ENCODE data around the gene SENP2.
"Not testable (repeated sequence)": the region's sequence is repeated elsewhere in the genome, so short reads cannot be mapped to it uniquely, and the experiment has no call there.

The SENP2 gene

DNA sequence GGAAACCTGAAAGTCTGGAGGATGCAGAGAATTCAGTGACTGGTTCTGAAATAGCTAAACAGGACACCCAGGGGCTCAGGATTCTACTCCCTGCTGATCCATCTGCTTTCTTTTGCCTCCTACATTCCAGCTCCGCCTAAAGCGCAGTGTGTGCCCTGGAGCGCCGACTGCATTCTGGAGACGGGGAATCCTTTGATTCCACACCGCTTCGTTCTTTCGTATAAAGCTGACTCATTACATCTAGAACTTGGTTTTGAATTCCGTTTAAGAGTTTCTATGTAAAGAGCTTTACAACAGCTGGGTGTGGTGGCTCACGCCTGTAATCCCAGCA is 61.8 kb downstream of the SENP2 start:
- no peak for DNase-seq (ENCODE audit: low read depth in 2 of 2)

GRCh38 chr3:185648396-185648795 is 62.3 kb downstream of the SENP2 start:
- DNase-seq (ENCODE audit: low read depth in 2 of 2) = no peak

GRCh38 chr3:185649414-185649813 is 63.3 kb downstream of the SENP2 start:
- DNase-seq (ENCODE audit: low read depth in 2 of 2) = no peak

GRCh38 chr3:185651971-185652370 is 65.9 kb downstream of the SENP2 start:
- no peak for DNase-seq (ENCODE audit: low read depth in 2 of 2)

GRCh38 chr3:185653949-185654757 is 68.1 kb downstream of the SENP2 start:
- no peak for DNase-seq (ENCODE audit: low read depth in 2 of 2)

DNA sequence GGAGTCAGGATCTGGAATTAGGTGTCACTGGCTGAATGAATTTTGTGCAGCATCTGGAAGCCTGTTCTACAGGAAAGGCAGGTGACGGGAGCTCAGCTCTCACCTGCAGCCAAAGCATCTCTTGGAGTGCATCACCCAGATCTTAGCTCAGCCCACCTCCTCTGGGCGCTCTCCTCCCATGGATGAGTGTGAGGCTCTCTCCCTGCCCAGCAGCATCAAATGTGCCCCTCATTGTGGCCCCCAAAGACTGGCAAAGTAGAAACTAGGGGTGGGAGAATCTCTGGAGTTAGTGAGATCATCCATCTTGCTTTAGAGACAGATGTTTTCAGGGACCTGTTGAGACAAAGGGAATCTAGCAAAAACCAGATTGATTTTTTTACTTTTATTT is 68.7 kb downstream of the SENP2 start:
- no peak for DNase-seq (ENCODE audit: low read depth in 2 of 2)

GRCh38 chr3:185655426-185656320 is 69.6 kb downstream of the SENP2 start:
- DNase-seq (ENCODE audit: low read depth in 2 of 2) = no peak

DNA sequence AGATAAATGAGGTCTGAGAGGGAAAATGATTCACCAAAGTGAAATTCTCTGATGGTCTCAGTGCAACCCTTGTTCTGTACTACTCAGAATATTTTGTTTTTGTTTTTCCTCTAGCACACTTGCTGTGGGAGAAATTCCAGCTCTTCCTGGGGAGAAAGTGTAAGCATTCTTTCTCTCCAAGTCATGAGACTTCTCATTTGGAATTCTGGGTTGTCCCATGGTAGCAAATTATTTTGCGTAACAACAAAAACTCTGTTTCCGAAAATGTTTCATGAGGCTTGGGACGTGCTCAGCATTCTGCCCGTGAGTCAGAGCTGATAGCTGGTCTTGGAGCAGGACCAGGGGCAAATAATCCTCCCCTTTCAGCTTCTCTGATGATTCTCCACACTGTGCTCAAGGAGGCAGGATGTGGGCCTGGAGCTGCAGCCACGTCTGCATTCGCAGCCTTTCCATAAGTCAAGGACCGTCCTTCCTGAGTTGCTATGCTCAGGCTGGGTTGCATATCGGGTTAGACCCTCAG is 70.3 kb downstream of the SENP2 start:
- peak; percentile 98 for DNase-seq (ENCODE audit: low read depth in 2 of 2)

GRCh38 chr3:185657211-185657610 is 71.1 kb downstream of the SENP2 start:
- DNase-seq (ENCODE audit: low read depth in 2 of 2) = no peak

GRCh38 chr3:185657691-185658503 is 71.8 kb downstream of the SENP2 start:
- no peak for DNase-seq (ENCODE audit: low read depth in 2 of 2)

DNA sequence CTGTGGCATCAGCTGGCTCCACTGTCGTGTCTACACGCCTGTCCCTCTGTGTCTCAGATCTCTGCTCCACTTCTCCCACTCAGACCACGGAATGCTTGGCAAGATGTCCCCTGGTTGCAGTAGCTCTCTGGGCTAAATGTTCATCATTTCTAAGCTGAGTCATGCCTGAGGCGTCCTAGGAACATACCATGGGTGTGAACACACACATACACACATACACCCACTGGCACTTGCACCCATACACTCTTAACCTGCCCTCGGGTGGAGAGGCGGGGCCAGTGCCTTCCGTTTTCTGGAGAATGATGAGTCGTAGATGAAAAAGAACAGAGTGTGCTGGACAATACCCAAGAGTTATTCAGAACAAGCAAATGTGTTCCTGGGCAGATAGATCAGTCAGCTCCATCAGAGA is 72.4 kb downstream of the SENP2 start:
- peak; percentile 91 to 93 for DNase-seq (ENCODE audit: low read depth in 2 of 2)

DNA sequence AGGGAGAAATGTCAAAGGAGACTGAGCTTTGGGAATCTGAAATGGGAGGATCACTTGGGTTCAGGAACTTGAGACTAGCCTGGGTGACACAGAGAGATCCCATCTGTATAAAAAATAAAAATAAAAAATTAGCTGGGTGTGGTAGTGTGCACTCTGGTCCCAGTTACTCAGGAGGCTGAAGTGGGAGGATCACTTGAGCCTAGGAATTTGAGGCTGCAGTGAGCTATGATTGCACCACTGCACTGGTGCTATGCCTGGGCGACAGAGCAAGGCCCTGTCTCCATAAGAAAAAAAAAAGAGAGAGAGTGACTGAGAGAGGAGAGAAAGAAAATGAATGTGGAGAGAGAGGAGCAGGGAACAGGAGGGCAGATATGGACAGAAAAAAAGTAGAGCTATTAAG is 72.8 kb downstream of the SENP2 start:
- no peak for DNase-seq (ENCODE audit: low read depth in 2 of 2)

DNA sequence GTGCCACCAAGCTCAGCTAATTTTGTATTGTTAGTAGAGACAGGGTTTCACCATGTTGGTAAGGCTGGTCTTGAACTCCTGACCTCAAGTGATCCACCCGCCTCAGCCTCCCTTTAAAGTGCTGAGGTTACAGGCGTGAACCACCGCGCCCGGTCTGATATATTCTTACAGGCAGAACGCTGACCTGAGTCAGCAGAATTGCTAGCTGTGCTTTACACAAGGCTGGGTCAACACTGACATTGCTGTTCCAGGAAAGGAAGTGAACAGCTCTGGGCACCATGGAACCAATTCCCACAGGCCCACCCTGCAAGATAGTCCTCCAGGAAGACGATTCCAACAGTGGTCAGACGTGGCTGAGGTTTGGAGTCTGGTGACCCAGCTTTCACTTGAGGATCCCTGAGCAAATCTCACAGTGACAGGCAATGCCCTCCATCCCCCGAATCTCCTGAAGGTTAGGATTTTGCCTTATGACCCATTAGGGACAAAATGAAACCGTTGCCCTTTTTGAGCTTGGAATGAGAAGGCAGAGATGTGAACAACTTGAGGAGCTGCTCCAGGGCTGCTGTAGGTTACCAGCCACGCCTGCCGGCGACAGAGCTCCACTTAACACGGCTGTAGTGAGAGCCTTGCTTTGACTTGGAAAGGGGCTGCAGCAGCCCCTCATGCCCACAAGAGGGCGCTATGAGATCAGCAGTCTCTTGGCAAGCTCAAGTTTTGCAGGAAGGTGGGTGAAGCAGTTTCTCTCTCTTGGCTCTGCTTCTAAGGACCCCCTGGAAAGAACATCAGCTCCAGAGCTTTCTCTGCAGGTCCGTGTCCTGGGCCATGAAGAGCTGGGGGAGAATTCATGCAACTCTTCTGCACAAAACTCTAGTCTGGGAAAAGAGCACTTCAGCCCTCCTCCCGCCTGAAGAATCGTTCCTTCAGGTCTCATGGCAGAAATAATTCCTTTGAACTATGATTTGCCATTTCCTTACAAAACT is 74.1 kb downstream of the SENP2 start:
- peak; percentile 60 to 64 for DNase-seq (ENCODE audit: low read depth in 2 of 2)

GRCh38 chr3:185661296-185661695 is 75.2 kb downstream of the SENP2 start:
- not testable (repeated sequence) for DNase-seq (ENCODE audit: low read depth in 2 of 2)

- no peak for DNase-seq (ENCODE audit: low read depth in 2 of 2)
Measured at GRCh38 chr3:185661772-185662171, 75.7 kb downstream of the SENP2 start.

GRCh38 chr3:185663929-185664328 is 77.8 kb downstream of the SENP2 start:
- no peak for DNase-seq (ENCODE audit: low read depth in 2 of 2)

DNA sequence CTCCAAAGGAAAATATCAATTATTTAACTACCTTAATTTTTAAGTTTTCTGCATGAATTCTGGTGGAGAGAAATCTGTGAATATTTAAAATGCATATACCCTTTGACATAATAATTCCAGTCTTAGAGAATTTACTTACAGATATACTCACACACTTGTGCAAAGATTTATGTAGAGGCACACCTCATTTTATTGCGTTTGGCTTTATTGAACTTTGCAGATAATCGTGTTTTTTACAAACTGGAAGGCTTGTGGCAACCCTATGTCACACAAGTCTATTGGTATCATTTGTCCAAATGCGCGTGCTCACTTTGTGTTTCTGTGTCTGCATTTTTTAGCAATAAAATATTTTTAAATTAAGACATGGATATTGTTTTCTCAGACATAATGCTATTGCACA is 81.5 kb downstream of the SENP2 start:
- DNase-seq (ENCODE audit: low read depth in 2 of 2) = no peak

- DNase-seq (ENCODE audit: low read depth in 2 of 2) = peak; percentile 45 to 57
Measured at GRCh38 chr3:185677146-185677829, 91.2 kb downstream of the SENP2 start.

DNA sequence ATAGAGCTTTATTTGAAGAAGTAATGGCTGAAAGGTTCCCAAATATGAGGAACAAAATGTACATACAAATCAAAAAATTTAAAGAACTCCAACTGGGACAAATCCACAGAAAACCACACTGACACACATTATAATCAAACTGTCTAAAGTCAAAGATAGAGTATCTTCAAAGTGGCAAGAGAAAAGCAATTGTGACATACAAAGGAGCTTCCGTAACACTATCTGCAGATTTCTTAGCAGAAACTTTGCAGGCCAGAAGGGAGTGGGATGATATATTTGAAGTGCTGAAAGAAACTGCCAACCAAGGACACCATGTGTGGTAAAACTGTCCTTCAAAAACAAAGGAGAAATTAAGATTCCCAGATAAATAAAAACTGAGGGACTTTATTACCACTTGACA is 91.9 kb downstream of the SENP2 start:
- DNase-seq (ENCODE audit: low read depth in 2 of 2) = no peak

DNA sequence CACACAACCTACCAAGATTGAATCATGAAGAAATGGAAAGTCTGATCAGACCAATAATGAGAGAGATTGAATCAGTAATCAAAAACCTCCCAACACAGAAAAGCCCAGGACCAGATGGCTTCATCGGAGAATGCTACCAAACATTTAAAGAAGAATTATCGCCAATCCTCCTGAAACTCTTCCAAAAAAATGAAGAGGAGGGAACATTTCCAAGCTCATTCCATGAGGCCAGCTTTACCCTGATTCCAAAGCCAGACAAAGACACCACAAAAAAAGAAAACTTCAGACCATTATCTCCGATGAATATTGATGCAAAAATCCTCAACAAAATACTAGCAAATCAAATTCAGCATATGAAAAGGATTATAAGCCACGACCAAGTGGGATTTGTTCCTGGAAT is 94.1 kb downstream of the SENP2 start:
- peak in 1 of 2 experiments; percentile 29 for DNase-seq (ENCODE audit: low read depth in 2 of 2)
